ENCODE data around the gene PRKRA. TPM values are rescaled to one million over a fixed set of nuclear protein-coding genes. Genes with fewer than 3 reads are reported as not detected.

Gene PRKRA
- total and polyA plus RNA-seq, 2 of the 13 experiments (the other 11 are each of a cell fraction or from before 2014, with no cell fraction given) = 53.1 to 74.7 TPM

DNA sequence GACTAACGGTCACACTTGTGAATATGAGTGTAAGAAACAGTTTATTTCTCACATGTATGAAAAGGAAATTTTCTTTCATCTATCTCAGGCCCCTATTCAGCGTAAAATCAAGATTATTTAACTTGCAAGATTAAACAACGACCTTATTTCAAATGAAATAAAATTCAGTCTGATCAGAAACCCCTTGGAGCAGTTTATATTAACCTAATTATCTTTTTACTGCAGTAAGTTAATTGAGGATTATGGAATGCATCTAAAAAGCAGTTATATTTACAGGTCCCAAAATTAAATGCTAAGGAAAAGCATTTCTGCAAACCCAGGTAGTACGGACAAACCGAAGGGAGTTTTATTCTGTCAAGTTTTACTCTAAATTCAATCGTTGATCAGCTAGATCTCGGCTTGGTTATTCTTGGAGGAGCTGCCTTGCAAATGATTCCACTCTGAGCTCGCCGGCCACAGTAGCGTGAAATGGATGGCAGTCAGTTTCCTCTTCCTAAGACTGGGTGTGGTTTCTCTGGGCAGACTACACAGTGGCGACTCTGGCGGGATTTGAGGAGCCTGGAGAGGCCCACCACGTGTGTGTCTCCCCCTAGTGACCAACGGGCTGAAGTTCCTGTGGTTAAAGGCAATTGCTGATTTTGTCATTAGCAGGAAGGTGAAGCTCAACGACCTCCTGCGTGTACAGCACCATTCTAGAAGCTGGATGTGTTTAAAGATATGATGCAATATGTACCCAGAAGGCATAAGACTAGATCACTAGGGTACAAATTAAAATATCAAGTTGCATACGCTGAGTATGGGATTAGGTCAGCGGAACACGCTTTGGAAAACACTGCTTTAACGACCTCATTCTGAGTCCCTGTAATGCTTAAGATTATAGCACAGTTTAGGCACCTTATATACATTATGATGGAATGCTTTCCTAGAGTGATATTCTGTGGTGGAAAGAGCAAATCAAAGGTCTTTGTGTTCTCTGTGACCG is 36.4 kb downstream of the PRKRA start (continued):
- TF ChIP-seq, protein P1, sequence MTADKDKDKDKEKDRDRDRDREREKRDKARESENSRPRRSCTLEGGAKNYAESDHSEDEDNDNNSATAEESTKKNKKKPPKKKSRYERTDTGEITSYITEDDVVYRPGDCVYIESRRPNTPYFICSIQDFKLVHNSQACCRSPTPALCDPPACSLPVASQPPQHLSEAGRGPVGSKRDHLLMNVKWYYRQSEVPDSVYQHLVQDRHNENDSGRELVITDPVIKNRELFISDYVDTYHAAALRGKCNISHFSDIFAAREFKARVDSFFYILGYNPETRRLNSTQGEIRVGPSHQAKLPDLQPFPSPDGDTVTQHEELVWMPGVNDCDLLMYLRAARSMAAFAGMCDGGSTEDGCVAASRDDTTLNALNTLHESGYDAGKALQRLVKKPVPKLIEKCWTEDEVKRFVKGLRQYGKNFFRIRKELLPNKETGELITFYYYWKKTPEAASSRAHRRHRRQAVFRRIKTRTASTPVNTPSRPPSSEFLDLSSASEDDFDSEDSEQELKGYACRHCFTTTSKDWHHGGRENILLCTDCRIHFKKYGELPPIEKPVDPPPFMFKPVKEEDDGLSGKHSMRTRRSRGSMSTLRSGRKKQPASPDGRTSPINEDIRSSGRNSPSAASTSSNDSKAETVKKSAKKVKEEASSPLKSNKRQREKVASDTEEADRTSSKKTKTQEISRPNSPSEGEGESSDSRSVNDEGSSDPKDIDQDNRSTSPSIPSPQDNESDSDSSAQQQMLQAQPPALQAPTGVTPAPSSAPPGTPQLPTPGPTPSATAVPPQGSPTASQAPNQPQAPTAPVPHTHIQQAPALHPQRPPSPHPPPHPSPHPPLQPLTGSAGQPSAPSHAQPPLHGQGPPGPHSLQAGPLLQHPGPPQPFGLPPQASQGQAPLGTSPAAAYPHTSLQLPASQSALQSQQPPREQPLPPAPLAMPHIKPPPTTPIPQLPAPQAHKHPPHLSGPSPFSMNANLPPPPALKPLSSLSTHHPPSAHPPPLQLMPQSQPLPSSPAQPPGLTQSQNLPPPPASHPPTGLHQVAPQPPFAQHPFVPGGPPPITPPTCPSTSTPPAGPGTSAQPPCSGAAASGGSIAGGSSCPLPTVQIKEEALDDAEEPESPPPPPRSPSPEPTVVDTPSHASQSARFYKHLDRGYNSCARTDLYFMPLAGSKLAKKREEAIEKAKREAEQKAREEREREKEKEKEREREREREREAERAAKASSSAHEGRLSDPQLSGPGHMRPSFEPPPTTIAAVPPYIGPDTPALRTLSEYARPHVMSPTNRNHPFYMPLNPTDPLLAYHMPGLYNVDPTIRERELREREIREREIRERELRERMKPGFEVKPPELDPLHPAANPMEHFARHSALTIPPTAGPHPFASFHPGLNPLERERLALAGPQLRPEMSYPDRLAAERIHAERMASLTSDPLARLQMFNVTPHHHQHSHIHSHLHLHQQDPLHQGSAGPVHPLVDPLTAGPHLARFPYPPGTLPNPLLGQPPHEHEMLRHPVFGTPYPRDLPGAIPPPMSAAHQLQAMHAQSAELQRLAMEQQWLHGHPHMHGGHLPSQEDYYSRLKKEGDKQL (CRISPR knock-in tag; IDR thresholded peaks at IDR 0.05; ENCODE audit: low read depth) = 0 out of 2 replicates have a peak, but pooled peaks have one; percentile 45
- TF ChIP-seq ZNF101 (CRISPR knock-in tag; IDR thresholded peaks at IDR 0.05; ENCODE audit: borderline replicate concordance, low read depth) (no peak), SAP130 (CRISPR knock-in tag; IDR thresholded peaks at IDR 0.05; ENCODE audit: low read depth) (peak; percentile 68), ZKSCAN8 (CRISPR knock-in tag; IDR thresholded peaks at IDR 0.05; ENCODE audit: borderline replicate concordance) (peak; percentile 82; the same call in 1 of the 2 replicates), IRF2 (CRISPR knock-in tag; IDR thresholded peaks at IDR 0.05) (peak; percentile 77), RAD51 (IDR thresholded peaks at IDR 0.05; ENCODE audit: borderline replicate concordance) (no peak), REXO4 (CRISPR knock-in tag; IDR thresholded peaks at IDR 0.05; ENCODE audit: borderline replicate concordance) (no peak), SRSF1 (optimal IDR thresholded peaks at IDR 0.05; ENCODE audit: low read depth, low read length) (no peak), ZNF619 (CRISPR knock-in tag; IDR thresholded peaks at IDR 0.05) (no peak), GABPB1 (CRISPR knock-in tag; IDR thresholded peaks at IDR 0.05) (peak; percentile 52; the same call in 1 of the 2 replicates), ZNF709 (CRISPR knock-in tag; IDR thresholded peaks at IDR 0.05) (no peak), CBX2 (IDR thresholded peaks at IDR 0.05; ENCODE audit: low read depth, low read length) (no peak), CBX2 (CRISPR knock-in tag; IDR thresholded peaks at IDR 0.05; ENCODE audit: low read depth) (peak; percentile 71; the same call in 1 of the 2 replicates), BRCA1 (CRISPR knock-in tag; IDR thresholded peaks at IDR 0.05) (no peak)
- TF ChIP-seq, protein P2, sequence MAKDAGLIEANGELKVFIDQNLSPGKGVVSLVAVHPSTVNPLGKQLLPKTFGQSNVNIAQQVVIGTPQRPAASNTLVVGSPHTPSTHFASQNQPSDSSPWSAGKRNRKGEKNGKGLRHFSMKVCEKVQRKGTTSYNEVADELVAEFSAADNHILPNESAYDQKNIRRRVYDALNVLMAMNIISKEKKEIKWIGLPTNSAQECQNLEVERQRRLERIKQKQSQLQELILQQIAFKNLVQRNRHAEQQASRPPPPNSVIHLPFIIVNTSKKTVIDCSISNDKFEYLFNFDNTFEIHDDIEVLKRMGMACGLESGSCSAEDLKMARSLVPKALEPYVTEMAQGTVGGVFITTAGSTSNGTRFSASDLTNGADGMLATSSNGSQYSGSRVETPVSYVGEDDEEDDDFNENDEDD (CRISPR knock-in tag; IDR thresholded peaks at IDR 0.05; ENCODE audit: borderline replicate concordance) = peak; percentile 86; the same call in 1 of the 2 replicates
- TF ChIP-seq, protein P3, sequence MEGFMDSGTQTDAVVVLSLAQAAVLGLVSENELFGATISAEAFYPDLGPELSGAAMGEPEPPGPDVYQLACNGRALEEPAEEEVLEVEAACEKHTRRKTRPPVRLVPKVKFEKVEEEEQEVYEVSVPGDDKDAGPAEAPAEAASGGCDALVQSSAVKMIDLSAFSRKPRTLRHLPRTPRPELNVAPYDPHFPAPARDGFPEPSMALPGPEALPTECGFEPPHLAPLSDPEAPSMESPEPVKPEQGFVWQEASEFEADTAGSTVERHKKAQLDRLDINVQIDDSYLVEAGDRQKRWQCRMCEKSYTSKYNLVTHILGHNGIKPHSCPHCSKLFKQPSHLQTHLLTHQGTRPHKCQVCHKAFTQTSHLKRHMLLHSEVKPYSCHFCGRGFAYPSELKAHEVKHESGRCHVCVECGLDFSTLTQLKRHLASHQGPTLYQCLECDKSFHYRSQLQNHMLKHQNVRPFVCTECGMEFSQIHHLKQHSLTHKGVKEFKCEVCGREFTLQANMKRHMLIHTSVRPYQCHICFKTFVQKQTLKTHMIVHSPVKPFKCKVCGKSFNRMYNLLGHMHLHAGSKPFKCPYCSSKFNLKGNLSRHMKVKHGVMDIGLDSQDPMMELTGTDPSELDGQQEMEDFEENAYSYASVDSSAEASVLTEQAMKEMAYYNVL (CRISPR knock-in tag; IDR thresholded peaks at IDR 0.05; ENCODE audit: borderline replicate concordance) = no peak
- TF ChIP-seq, protein P4, sequence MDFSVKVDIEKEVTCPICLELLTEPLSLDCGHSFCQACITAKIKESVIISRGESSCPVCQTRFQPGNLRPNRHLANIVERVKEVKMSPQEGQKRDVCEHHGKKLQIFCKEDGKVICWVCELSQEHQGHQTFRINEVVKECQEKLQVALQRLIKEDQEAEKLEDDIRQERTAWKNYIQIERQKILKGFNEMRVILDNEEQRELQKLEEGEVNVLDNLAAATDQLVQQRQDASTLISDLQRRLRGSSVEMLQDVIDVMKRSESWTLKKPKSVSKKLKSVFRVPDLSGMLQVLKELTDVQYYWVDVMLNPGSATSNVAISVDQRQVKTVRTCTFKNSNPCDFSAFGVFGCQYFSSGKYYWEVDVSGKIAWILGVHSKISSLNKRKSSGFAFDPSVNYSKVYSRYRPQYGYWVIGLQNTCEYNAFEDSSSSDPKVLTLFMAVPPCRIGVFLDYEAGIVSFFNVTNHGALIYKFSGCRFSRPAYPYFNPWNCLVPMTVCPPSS (IDR thresholded peaks at IDR 0.05) = no peak
